Erythroblast (primary cell): Measurements from ENCODE around the gene RAB12.

Experiments
- GATA1 ChIP-seq: IDR thresholded peaks from 2 replicates; pipeline ENCODE4 v1.6.1; 2011; ENCODE audit warnings: low read depth, mild to moderate bottlenecking, control low read depth, low read length, moderate library complexity
- POLR2A ChIP-seq: IDR thresholded peaks from 2 replicates; pipeline ENCODE4 v1.6.1; 2011; ENCODE audit warnings: mild to moderate bottlenecking, low read length

GRCh38 chr18:8635087-8635486 is 25.9 kb downstream of the RAB12 start:
- no peak for TF ChIP-seq POLR2A
- TF ChIP-seq GATA1: no peak
